Activated CD4-positive, alpha-beta T cell treated with anti-CD3 and anti-CD28 coated beads for 24 hours (primary cell): ENCODE measurements around the gene BRWD1.
A peak's percentile ranks its signal among the peaks of the same experiment; 100 is the strongest.

Experiments used
- DNase-seq, 2 donors: peaks; one replicate each; pipeline ENCODE4 v3.0.0-alpha.2; 2020; ENCODE audit warnings: low read depth in 2 of 2

The BRWD1 gene

GRCh38 chr21:39327727-39328126 lies 14.3 kb upstream of the BRWD1 start:
- DNase-seq, result no peak

- DNase-seq, result no peak
Observed at GRCh38 chr21:39326607-39327307, 13.3 kb upstream of the BRWD1 start.

- DNase-seq, result no peak
Observed at GRCh38 chr21:39325458-39325857, 12.0 kb upstream of the BRWD1 start.

- DNase-seq, result no peak
Observed at GRCh38 chr21:39321424-39321823, 8.0 kb upstream of the BRWD1 start.

- no peak for DNase-seq
Observed at GRCh38 chr21:39319814-39320332, 6.4 kb upstream of the BRWD1 start.

- DNase-seq, result no peak
Observed at GRCh38 chr21:39319251-39319756, 5.9 kb upstream of the BRWD1 start.

- DNase-seq, result no peak
Observed at GRCh38 chr21:39318091-39318959, 4.9 kb upstream of the BRWD1 start.

GRCh38 chr21:39317134-39318090 lies 4.0 kb upstream of the BRWD1 start:
- no peak for DNase-seq

GRCh38 chr21:39316729-39317128 lies 3.3 kb upstream of the BRWD1 start:
- no peak for DNase-seq

- DNase-seq, result no peak
Observed at GRCh38 chr21:39315603-39316445, 2.4 kb upstream of the BRWD1 start.

- DNase-seq, result peak in 1 of 2 donors; percentile 12
Observed at GRCh38 chr21:39314143-39315027, 953 bp upstream of the BRWD1 start.

GRCh38 chr21:39313042-39313570 lies 326 bp downstream of the BRWD1 start:
- peak; percentile 4 to 16 for DNase-seq

GRCh38 chr21:39312112-39313041 lies 1.1 kb downstream of the BRWD1 start:
- peak; percentile 91 to 93 for DNase-seq

- no peak for DNase-seq
Observed at GRCh38 chr21:39311164-39311563, 2.3 kb downstream of the BRWD1 start.

- no peak for DNase-seq
Observed at GRCh38 chr21:39307466-39307865, 6.0 kb downstream of the BRWD1 start.

GRCh38 chr21:39300587-39300986 lies 12.8 kb downstream of the BRWD1 start:
- no peak for DNase-seq

GRCh38 chr21:39296891-39297290 lies 16.5 kb downstream of the BRWD1 start:
- no peak for DNase-seq

- DNase-seq, result no peak
Observed at GRCh38 chr21:39288987-39289386, 24.4 kb downstream of the BRWD1 start.
